Measurements from ENCODE around the gene PRKG1. TPM values are rescaled to one million over a fixed set of nuclear protein-coding genes. Genes with fewer than 3 reads are reported as not detected.

The PRKG1 gene
- total and polyA plus RNA-seq, 4 donors, result 0.46 to 5.1 (median 1.5) TPM

DNA sequence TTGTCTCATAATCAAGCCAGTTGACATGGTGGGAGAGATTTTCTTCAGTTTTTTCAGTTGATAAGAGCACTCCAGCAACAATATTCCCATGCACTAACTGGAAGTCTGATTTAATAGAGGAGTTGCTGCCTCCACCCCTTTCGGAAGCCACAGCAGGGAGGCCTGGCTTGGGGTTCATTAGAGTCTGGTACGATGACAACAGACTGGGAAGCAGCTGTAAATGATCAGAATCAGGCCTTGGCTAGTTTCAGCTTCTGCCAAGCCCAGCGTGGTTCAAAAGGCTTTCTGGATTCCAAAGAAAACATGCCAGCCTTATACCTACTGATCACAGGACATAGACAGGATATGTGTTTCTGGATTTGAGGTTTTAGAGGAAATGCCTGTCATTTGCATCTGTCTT lies 351.1 kb downstream of the PRKG1 start:
- Histone ChIP-seq H3K27ac (ENCODE audit: low read depth in 1 of 2, low read length in 2 of 2) (no peak overlapping the region), H3K4me3 (ENCODE audit: low read depth in 1 of 3, low read length in 3 of 3) (no peak overlapping the region), H3K4me1 (ENCODE audit: control insufficient read depth in 4 of 4, insufficient read depth in 4 of 4, low read length in 3 of 4) (no peaks in the 10 kb centered on the region), H3K9me3 (ENCODE audit: control insufficient read depth in 4 of 4, low read length in 3 of 4) (no peaks in the 10 kb centered on the region), H3K27me3 (ENCODE audit: control insufficient read depth in 4 of 4, insufficient read depth in 4 of 4, low read length in 3 of 4) (no peaks in the 10 kb centered on the region), H3K36me3 (ENCODE audit: control insufficient read depth in 4 of 4, insufficient read depth in 3 of 4, low read depth in 1 of 4, low read length in 3 of 4) (no peaks in the 10 kb centered on the region), H3K9ac (ENCODE audit: low read depth in 1 of 2, low read length in 2 of 2) (no peak overlapping the region)
- no peak for DNase-seq (ENCODE audit: low spot score)
- 75% methylated on average over 3 of the region's 3 CpGs for WGBS
- no peak for TF ChIP-seq EGR1 (IDR thresholded peaks at IDR 0.05; ENCODE audit: low read depth in 2 of 2)
- TF ChIP-seq, protein P1, sequence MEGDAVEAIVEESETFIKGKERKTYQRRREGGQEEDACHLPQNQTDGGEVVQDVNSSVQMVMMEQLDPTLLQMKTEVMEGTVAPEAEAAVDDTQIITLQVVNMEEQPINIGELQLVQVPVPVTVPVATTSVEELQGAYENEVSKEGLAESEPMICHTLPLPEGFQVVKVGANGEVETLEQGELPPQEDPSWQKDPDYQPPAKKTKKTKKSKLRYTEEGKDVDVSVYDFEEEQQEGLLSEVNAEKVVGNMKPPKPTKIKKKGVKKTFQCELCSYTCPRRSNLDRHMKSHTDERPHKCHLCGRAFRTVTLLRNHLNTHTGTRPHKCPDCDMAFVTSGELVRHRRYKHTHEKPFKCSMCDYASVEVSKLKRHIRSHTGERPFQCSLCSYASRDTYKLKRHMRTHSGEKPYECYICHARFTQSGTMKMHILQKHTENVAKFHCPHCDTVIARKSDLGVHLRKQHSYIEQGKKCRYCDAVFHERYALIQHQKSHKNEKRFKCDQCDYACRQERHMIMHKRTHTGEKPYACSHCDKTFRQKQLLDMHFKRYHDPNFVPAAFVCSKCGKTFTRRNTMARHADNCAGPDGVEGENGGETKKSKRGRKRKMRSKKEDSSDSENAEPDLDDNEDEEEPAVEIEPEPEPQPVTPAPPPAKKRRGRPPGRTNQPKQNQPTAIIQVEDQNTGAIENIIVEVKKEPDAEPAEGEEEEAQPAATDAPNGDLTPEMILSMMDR (IDR thresholded peaks at IDR 0.05; ENCODE audit: low read depth, low read length, missing input control), result no peak
- TF ChIP-seq HNF4A (conservative IDR thresholded peaks at IDR 0.05), result no peak
- no peak for TF ChIP-seq YY1 (IDR thresholded peaks at IDR 0.05)
- no peak for TF ChIP-seq TAF1 (conservative IDR thresholded peaks at IDR 0.05)
- TF ChIP-seq, protein P2, sequence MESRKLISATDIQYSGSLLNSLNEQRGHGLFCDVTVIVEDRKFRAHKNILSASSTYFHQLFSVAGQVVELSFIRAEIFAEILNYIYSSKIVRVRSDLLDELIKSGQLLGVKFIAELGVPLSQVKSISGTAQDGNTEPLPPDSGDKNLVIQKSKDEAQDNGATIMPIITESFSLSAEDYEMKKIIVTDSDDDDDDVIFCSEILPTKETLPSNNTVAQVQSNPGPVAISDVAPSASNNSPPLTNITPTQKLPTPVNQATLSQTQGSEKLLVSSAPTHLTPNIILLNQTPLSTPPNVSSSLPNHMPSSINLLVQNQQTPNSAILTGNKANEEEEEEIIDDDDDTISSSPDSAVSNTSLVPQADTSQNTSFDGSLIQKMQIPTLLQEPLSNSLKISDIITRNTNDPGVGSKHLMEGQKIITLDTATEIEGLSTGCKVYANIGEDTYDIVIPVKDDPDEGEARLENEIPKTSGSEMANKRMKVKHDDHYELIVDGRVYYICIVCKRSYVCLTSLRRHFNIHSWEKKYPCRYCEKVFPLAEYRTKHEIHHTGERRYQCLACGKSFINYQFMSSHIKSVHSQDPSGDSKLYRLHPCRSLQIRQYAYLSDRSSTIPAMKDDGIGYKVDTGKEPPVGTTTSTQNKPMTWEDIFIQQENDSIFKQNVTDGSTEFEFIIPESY (IDR thresholded peaks at IDR 0.05), result no peak
- TF ChIP-seq RAD21 (IDR thresholded peaks at IDR 0.05), result no peak

DNA sequence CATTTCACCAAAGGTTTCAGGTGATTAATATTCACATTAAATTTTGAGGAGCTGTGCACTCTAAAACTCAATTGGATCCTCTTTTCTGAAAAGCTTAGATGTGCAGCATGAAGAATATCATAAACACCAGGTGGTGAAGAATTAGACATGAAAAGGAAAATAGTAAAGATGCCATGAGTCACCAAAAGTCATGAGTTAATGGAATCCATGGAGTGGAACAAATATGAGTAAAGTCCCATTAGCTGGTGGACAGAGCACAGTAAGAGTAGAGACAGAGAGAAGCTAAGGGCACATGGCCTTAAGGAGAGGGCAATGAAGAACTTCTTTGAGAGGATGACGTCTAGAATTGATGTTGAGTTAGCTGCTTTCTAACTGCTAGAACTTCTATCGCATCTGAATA lies 353.5 kb downstream of the PRKG1 start:
- no peak overlapping the region for H3K27ac ChIP-seq (ENCODE audit: low read depth in 1 of 2, low read length in 2 of 2)
- no peak for TF ChIP-seq HNF4A (conservative IDR thresholded peaks at IDR 0.05)
- TF ChIP-seq FOXA1 (IDR thresholded peaks at IDR 0.05), result no peak
- no peaks in the 10 kb centered on the region for H3K9me3 ChIP-seq (ENCODE audit: control insufficient read depth in 4 of 4, low read length in 3 of 4)
- DNase-seq (ENCODE audit: low spot score), result no peak
- 87% methylated on average over 2 of the region's 2 CpGs for WGBS
- no peak overlapping the region for H3K4me3 ChIP-seq (ENCODE audit: low read depth in 1 of 3, low read length in 3 of 3)
- H3K36me3 ChIP-seq (ENCODE audit: control insufficient read depth in 4 of 4, insufficient read depth in 3 of 4, low read depth in 1 of 4, low read length in 3 of 4), result no peaks in the 10 kb centered on the region
- H3K27me3 ChIP-seq (ENCODE audit: control insufficient read depth in 4 of 4, insufficient read depth in 4 of 4, low read length in 3 of 4), result peaks cover 0 to 1% (median 0%) of the 10 kb centered on the region in 4 donors
- H3K9ac ChIP-seq (ENCODE audit: low read depth in 1 of 2, low read length in 2 of 2), result no peak overlapping the region
- H3K4me1 ChIP-seq (ENCODE audit: control insufficient read depth in 4 of 4, insufficient read depth in 4 of 4, low read length in 3 of 4), result no peaks in the 10 kb centered on the region

DNA sequence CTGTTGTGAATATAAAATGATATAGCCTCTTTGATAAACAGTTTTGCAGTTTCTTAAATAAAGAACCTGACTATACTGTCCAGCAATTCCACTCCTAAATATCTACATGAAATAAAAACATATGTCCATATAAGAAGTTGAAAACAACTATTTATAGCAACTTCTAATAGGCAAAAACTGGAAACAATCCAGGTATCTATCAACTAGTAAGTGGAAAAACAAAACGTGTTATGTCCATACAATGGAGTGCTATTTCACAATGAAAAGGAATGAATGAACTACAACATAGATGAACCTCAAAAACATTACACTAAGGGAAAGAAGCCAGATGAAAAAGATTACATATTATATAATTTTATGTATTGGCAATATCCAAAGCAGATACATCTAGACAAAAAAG lies 356.2 kb downstream of the PRKG1 start:
- Histone ChIP-seq H3K27me3 (ENCODE audit: control insufficient read depth in 4 of 4, insufficient read depth in 4 of 4, low read length in 3 of 4) (peaks cover 0 to 3% (median 0%) of the 10 kb centered on the region in 4 donors), H3K27ac (ENCODE audit: low read depth in 1 of 2, low read length in 2 of 2) (no peak overlapping the region), H3K4me3 (ENCODE audit: low read depth in 1 of 3, low read length in 3 of 3) (no peak overlapping the region), H3K9me3 (ENCODE audit: control insufficient read depth in 4 of 4, low read length in 3 of 4) (no peaks in the 10 kb centered on the region), H3K4me1 (ENCODE audit: control insufficient read depth in 4 of 4, insufficient read depth in 4 of 4, low read length in 3 of 4) (no peaks in the 10 kb centered on the region), H3K9ac (ENCODE audit: low read depth in 1 of 2, low read length in 2 of 2) (no peak overlapping the region), H3K36me3 (ENCODE audit: control insufficient read depth in 4 of 4, insufficient read depth in 3 of 4, low read depth in 1 of 4, low read length in 3 of 4) (no peaks in the 10 kb centered on the region)
- no peak for DNase-seq (ENCODE audit: low spot score)
- WGBS, result 55% methylated on average over 1 of the region's 1 CpG
- TF ChIP-seq, protein P3, sequence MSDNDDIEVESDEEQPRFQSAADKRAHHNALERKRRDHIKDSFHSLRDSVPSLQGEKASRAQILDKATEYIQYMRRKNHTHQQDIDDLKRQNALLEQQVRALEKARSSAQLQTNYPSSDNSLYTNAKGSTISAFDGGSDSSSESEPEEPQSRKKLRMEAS (IDR thresholded peaks at IDR 0.05), result no peak
- TF ChIP-seq JUND (IDR thresholded peaks at IDR 0.05) (no peak), NR2F2 (IDR thresholded peaks at IDR 0.05) (no peak), RXRA (IDR thresholded peaks at IDR 0.05) (no peak), GABPA (IDR thresholded peaks at IDR 0.05 in 1 of 2, conservative IDR thresholded peaks at IDR 0.05 in 1 of 2) (no peak), FOXA1 (IDR thresholded peaks at IDR 0.05) (no peak), FOXA2 (IDR thresholded peaks at IDR 0.05) (no peak), TAF1 (conservative IDR thresholded peaks at IDR 0.05) (no peak), SP1 (IDR thresholded peaks at IDR 0.05) (no peak)
- TF ChIP-seq, protein P4, sequence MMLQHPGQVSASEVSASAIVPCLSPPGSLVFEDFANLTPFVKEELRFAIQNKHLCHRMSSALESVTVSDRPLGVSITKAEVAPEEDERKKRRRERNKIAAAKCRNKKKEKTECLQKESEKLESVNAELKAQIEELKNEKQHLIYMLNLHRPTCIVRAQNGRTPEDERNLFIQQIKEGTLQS (IDR thresholded peaks at IDR 0.05), result no peak
- TF ChIP-seq, protein P1 (IDR thresholded peaks at IDR 0.05; ENCODE audit: low read depth, low read length, missing input control), result no peak
- TF ChIP-seq, protein P5, sequence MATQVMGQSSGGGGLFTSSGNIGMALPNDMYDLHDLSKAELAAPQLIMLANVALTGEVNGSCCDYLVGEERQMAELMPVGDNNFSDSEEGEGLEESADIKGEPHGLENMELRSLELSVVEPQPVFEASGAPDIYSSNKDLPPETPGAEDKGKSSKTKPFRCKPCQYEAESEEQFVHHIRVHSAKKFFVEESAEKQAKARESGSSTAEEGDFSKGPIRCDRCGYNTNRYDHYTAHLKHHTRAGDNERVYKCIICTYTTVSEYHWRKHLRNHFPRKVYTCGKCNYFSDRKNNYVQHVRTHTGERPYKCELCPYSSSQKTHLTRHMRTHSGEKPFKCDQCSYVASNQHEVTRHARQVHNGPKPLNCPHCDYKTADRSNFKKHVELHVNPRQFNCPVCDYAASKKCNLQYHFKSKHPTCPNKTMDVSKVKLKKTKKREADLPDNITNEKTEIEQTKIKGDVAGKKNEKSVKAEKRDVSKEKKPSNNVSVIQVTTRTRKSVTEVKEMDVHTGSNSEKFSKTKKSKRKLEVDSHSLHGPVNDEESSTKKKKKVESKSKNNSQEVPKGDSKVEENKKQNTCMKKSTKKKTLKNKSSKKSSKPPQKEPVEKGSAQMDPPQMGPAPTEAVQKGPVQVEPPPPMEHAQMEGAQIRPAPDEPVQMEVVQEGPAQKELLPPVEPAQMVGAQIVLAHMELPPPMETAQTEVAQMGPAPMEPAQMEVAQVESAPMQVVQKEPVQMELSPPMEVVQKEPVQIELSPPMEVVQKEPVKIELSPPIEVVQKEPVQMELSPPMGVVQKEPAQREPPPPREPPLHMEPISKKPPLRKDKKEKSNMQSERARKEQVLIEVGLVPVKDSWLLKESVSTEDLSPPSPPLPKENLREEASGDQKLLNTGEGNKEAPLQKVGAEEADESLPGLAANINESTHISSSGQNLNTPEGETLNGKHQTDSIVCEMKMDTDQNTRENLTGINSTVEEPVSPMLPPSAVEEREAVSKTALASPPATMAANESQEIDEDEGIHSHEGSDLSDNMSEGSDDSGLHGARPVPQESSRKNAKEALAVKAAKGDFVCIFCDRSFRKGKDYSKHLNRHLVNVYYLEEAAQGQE (IDR thresholded peaks at IDR 0.05), result no peak
